GM12878 (cell line): ENCODE data around the gene IFIT1. TPM values are rescaled to one million over a fixed set of nuclear protein-coding genes. Genes with fewer than 3 reads are reported as not detected.

ENCODE experiments used
- BHLHE40 ChIP-seq, 2 experiments: fragments of 450-650 bp in 1 of 2; IDR thresholded peaks; 2 replicates each; pipeline ENCODE4 v1.6.1; 2011 to 2017; ENCODE audit warnings: low read depth in 2 of 2, borderline replicate concordance in 1 of 2, improper control_type of control experiment in 1 of 2, low read length in 1 of 2, mild to moderate bottlenecking in 1 of 2
- CBX5 ChIP-seq: sonication (generic); IDR thresholded peaks from 2 replicates; pipeline ENCODE4 v1.6.1; 2016; ENCODE audit warnings: low read depth, moderate library complexity, mild to moderate bottlenecking, inconsistent platforms
- DPF2 ChIP-seq: fragments of 450-650 bp; IDR thresholded peaks from 2 replicates; pipeline ENCODE4 v1.6.1; 2017; ENCODE audit warnings: mild to moderate bottlenecking
- GATAD2B ChIP-seq: fragments of 450-650 bp; conservative IDR thresholded peaks from 2 replicates; pipeline ENCODE4 v1.6.1; 2017; ENCODE audit warnings: low read depth, mild to moderate bottlenecking, moderate library complexity
- IRF4 ChIP-seq: IDR thresholded peaks from 2 replicates; pipeline ENCODE4 v1.6.1; 2011; ENCODE audit warnings: low read depth, low read length
- KDM1A ChIP-seq: fragments of 200-600 bp; sonication (generic); IDR thresholded peaks from 2 replicates; pipeline ENCODE4 v1.6.1; 2016; ENCODE audit warnings: borderline replicate concordance
- MEF2B ChIP-seq: fragments of 450-650 bp; IDR thresholded peaks from 2 replicates; pipeline ENCODE4 v1.6.1; 2018; ENCODE audit warnings: mild to moderate bottlenecking, moderate library complexity; ENCODE audit not compliant: partially characterized antibody, poor library complexity, severe bottlenecking
- POLR2A ChIP-seq: IDR thresholded peaks from 2 replicates; pipeline ENCODE4 v1.6.1; 2011; ENCODE audit warnings: low read depth, mild to moderate bottlenecking, low read length
- POLR2AphosphoS5 ChIP-seq: IDR thresholded peaks from 2 replicates; pipeline ENCODE4 v1.6.1; 2011; ENCODE audit warnings: mild to moderate bottlenecking, low read length, inconsistent platforms
- SIN3A ChIP-seq: IDR thresholded peaks from 2 replicates; pipeline ENCODE4 v1.6.1; 2012; ENCODE audit warnings: low read depth, low read length, improper control_type of control experiment
- STAT1 ChIP-seq: fragments of 450-650 bp; conservative IDR thresholded peaks from 2 replicates; pipeline ENCODE4 v1.6.1; 2014; ENCODE audit warnings: antibody characterized with exemption, mild to moderate bottlenecking
- TBL1XR1 ChIP-seq: IDR thresholded peaks from 2 replicates; pipeline ENCODE4 v1.6.1; 2012; ENCODE audit warnings: low read depth, low read length, improper control_type of control experiment
- polyA plus RNA-seq, 11 experiments: library from polyadenylated mRNA; depleted of rRNA in 4 of 11; unstranded in 6 of 11; stranded (reverse) in 5 of 11; fragments of >200 nt; fragmentation: Nextera tagmentation in 4 of 11; fragmentation: Illumina TruSeq in 1 of 11; extraction: Ambion mirVana in 4 of 11; extraction: Trizol in 1 of 11; gene quantifications; 1 replicate in 1 of 11; 2 replicates in 10 of 11; pipeline versions ENCODE4 v1.2.1 to v1.2.3, GENCODE V29; 2011 to 2016; ENCODE audit warnings: inconsistent platforms in 2 of 11, missing spikeins in 2 of 11, low read depth in 1 of 11
- total RNA-seq, 4 experiments: library from RNA; depleted of rRNA in 3 of 4; stranded (reverse); fragments of >200 nt in 3 of 4; fragmentation: Illumina TruSeq in 1 of 4; extraction: Trizol in 1 of 4; gene quantifications; 2 replicates each; pipeline versions ENCODE4 v1.2.1 to v1.2.3, GENCODE V29; 2013 to 2021
- TF ChIP-seq, protein P1 (sequence below): fragments of 450-650 bp; IDR thresholded peaks from 2 replicates; pipeline ENCODE4 v1.6.1; 2016; ENCODE audit warnings: mild to moderate bottlenecking
- TF ChIP-seq, protein P2 (sequence below): fragments of 450-650 bp; formaldehyde crosslinking; IDR thresholded peaks from 2 replicates; pipeline ENCODE4 v1.4.0; 2022; ENCODE audit warnings: mild to moderate bottlenecking, moderate library complexity

The IFIT1 gene
- total and polyA plus RNA-seq, 10 of the 15 experiments (the other 5 are each of a cell fraction or from before 2014, with no cell fraction given) = 13.9 to 37.2 (median 22.3) TPM

DNA sequence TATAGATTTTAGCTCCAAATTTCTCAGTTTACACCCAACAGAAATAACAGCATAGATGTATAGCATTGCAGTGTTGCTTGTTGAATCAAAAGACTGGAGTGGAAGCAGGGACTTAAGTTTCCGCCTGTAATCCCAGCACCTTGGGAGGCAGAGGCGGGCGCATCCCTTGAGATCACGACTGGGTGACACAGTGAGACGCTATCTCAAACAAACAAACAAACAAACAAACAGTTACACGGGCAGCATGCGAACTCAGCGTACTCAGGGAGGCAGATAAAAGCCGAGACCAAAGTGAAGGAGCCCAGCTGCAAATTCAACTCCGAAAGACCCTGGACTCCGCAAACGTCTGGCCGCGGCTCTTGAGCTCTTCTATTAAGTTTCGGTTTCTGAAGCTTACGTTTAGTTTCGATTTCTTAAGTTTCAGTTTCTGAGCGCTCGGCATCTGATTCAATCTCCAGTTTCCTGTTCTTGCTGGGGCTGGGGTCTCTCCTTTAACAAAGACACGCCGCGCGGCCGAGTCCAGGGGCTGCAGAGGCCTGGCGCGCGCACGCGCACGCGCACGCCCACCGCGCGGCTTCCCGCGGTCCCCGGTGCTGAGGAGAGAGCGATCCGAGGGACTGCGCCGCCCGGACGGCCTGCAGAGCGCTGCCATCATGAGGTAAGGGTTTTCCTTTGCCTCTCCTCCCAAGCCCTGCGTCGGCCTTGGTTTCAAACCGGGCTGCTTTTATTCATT is 21.9 kb downstream of the IFIT1 start, which contains the start of gene IFIT5 (continued):
- TF ChIP-seq SIN3A (peak; percentile 0; the same call in 1 of the 2 replicates), IRF4 (0 out of 2 replicates have a peak, but pooled peaks have one; percentile 38), BHLHE40 (IDR thresholded peaks at IDR 0.05; ENCODE audit: borderline replicate concordance in 1 of 2, low read depth in 2 of 2, low read length in 1 of 2) (peak in 1 of 2 experiments; percentile 36; a peak in 1 of 4 replicates), TBL1XR1 (no peak), POLR2A (peak; percentile 57), KDM1A (no peak), MEF2B (peak; percentile 6), CBX5 (no peak), DPF2 (0 out of 2 replicates have a peak, but pooled peaks have one; percentile 51), POLR2AphosphoS5 (peak; percentile 84), STAT1 (no peak), GATAD2B (peak; percentile 49)
- TF ChIP-seq, protein P1, sequence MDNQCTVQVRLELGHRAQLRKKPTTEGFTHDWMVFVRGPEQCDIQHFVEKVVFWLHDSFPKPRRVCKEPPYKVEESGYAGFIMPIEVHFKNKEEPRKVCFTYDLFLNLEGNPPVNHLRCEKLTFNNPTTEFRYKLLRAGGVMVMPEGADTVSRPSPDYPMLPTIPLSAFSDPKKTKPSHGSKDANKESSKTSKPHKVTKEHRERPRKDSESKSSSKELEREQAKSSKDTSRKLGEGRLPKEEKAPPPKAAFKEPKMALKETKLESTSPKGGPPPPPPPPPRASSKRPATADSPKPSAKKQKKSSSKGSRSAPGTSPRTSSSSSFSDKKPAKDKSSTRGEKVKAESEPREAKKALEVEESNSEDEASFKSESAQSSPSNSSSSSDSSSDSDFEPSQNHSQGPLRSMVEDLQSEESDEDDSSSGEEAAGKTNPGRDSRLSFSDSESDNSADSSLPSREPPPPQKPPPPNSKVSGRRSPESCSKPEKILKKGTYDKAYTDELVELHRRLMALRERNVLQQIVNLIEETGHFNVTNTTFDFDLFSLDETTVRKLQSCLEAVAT = peak; percentile 24; the same call in 1 of the 2 replicates
- TF ChIP-seq, protein P2, sequence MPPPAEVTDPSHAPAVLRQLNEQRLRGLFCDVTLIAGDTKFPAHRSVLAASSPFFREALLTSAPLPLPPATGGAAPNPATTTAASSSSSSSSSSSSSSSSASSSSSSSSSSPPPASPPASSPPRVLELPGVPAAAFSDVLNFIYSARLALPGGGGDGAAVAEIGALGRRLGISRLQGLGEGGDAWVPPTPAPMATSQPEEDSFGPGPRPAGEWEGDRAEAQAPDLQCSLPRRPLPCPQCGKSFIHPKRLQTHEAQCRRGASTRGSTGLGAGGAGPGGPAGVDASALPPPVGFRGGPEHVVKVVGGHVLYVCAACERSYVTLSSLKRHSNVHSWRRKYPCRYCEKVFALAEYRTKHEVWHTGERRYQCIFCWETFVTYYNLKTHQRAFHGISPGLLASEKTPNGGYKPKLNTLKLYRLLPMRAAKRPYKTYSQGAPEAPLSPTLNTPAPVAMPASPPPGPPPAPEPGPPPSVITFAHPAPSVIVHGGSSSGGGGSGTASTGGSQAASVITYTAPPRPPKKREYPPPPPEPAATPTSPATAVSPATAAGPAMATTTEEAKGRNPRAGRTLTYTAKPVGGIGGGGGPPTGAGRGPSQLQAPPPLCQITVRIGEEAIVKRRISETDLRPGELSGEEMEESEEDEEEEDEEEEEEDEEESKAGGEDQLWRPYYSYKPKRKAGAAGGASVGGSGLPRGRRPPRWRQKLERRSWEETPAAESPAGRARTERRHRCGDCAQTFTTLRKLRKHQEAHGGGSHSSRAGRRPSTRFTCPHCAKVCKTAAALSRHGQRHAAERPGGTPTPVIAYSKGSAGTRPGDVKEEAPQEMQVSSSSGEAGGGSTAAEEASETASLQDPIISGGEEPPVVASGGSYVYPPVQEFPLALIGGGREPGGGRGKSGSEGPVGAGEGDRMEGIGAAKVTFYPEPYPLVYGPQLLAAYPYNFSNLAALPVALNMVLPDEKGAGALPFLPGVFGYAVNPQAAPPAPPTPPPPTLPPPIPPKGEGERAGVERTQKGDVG = no peak
